ENCODE data around the gene WSCD2. TPM values are rescaled to one million over a fixed set of nuclear protein-coding genes. Genes with fewer than 3 reads are reported as not detected.

The WSCD2 gene
- total RNA-seq, 1 donor from 2014 or later = 1.4 TPM

- Mint-ChIP-seq H3K4me3 (ENCODE audit: unreplicated experiment) (no peak overlapping the region), H3K9me3 (ENCODE audit: unreplicated experiment) (peaks cover 11% of the 10 kb centered on the region), H3K27ac (ENCODE audit: unreplicated experiment) (no peak overlapping the region), H3K27me3 (ENCODE audit: unreplicated experiment) (peaks cover 25% of the 10 kb centered on the region), H3K36me3 (ENCODE audit: unreplicated experiment) (no peaks in the 10 kb centered on the region), H3K4me1 (ENCODE audit: low read depth, unreplicated experiment) (peaks cover 7% of the 10 kb centered on the region)
- DNase-seq = no peak
- no peak for TF ChIP-seq CTCF (IDR thresholded peaks at IDR 0.05; ENCODE audit: partially characterized antibody, unreplicated experiment)
Measured at GRCh38 chr12:108207791-108208730, 79.0 kb downstream of the WSCD2 start.

GRCh38 chr12:108210001-108210400 lies 80.9 kb downstream of the WSCD2 start:
- peaks cover 21% of the 10 kb centered on the region for H3K27me3 Mint-ChIP-seq (ENCODE audit: unreplicated experiment)
- peaks cover 8% of the 10 kb centered on the region for H3K4me1 Mint-ChIP-seq (ENCODE audit: low read depth, unreplicated experiment)
- no peaks in the 10 kb centered on the region for H3K36me3 Mint-ChIP-seq (ENCODE audit: unreplicated experiment)
- H3K27ac Mint-ChIP-seq (ENCODE audit: unreplicated experiment) = no peak overlapping the region
- no peak overlapping the region for H3K4me3 Mint-ChIP-seq (ENCODE audit: unreplicated experiment)
- H3K9me3 Mint-ChIP-seq (ENCODE audit: unreplicated experiment) = peaks cover 7% of the 10 kb centered on the region
- no peak for DNase-seq
- TF ChIP-seq CTCF (IDR thresholded peaks at IDR 0.05; ENCODE audit: partially characterized antibody, unreplicated experiment) = no peak

- Mint-ChIP-seq H3K36me3 (ENCODE audit: unreplicated experiment) (no peaks in the 10 kb centered on the region), H3K4me1 (ENCODE audit: low read depth, unreplicated experiment) (peaks cover 18% of the 10 kb centered on the region), H3K9me3 (ENCODE audit: unreplicated experiment) (peaks cover 7% of the 10 kb centered on the region), H3K27ac (ENCODE audit: unreplicated experiment) (no peak overlapping the region), H3K27me3 (ENCODE audit: unreplicated experiment) (peaks cover 20% of the 10 kb centered on the region), H3K4me3 (ENCODE audit: unreplicated experiment) (no peak overlapping the region)
- no peak for TF ChIP-seq CTCF (IDR thresholded peaks at IDR 0.05; ENCODE audit: partially characterized antibody, unreplicated experiment)
- no peak for DNase-seq
Measured at GRCh38 chr12:108211157-108211556, 82.1 kb downstream of the WSCD2 start.

GRCh38 chr12:108213871-108214445 lies 84.9 kb downstream of the WSCD2 start:
- H3K27me3 Mint-ChIP-seq (ENCODE audit: unreplicated experiment) = peaks cover 10% of the 10 kb centered on the region
- TF ChIP-seq CTCF (IDR thresholded peaks at IDR 0.05; ENCODE audit: partially characterized antibody, unreplicated experiment) = no peak
- peaks cover 15% of the 10 kb centered on the region for H3K4me1 Mint-ChIP-seq (ENCODE audit: low read depth, unreplicated experiment)
- H3K4me3 Mint-ChIP-seq (ENCODE audit: unreplicated experiment) = no peak overlapping the region
- no peaks in the 10 kb centered on the region for H3K36me3 Mint-ChIP-seq (ENCODE audit: unreplicated experiment)
- H3K9me3 Mint-ChIP-seq (ENCODE audit: unreplicated experiment) = peaks cover 3% of the 10 kb centered on the region
- H3K27ac Mint-ChIP-seq (ENCODE audit: unreplicated experiment) = no peak overlapping the region
- DNase-seq = no peak

- H3K27me3 Mint-ChIP-seq (ENCODE audit: unreplicated experiment) = peaks cover 11% of the 10 kb centered on the region
- no peak overlapping the region for H3K27ac Mint-ChIP-seq (ENCODE audit: unreplicated experiment)
- DNase-seq = no peak
- no peaks in the 10 kb centered on the region for H3K36me3 Mint-ChIP-seq (ENCODE audit: unreplicated experiment)
- H3K4me3 Mint-ChIP-seq (ENCODE audit: unreplicated experiment) = no peak overlapping the region
- TF ChIP-seq CTCF (IDR thresholded peaks at IDR 0.05; ENCODE audit: partially characterized antibody, unreplicated experiment) = no peak
- peaks cover 18% of the 10 kb centered on the region for H3K4me1 Mint-ChIP-seq (ENCODE audit: low read depth, unreplicated experiment)
- peaks cover 6% of the 10 kb centered on the region for H3K9me3 Mint-ChIP-seq (ENCODE audit: unreplicated experiment)
Measured at GRCh38 chr12:108214486-108214885, 85.4 kb downstream of the WSCD2 start.
